OCI-LY3 (cell line): Measurements from ENCODE around the gene AKAP8L.

Experiments used
- CTCF ChIP-seq: fragments of 200-600, 300-600 bp; sonication (generic); IDR thresholded peaks from 2 replicates; pipeline ENCODE4 v1.5.1; 2014; ENCODE audit warnings: antibody characterized with exemption, low read length, low read depth
- EZH2phosphoT487 ChIP-seq: fragments of 200-600 bp; shearing (Covaris generic); IDR thresholded peaks from 2 replicates; pipeline ENCODE4 v1.6.1; 2018; ENCODE audit warnings: antibody characterized with exemption, mixed run types, low read depth

GRCh38 chr19:15426485-15427349, 7.9 kb upstream of the AKAP8L start:
- TF ChIP-seq CTCF = no peak
- TF ChIP-seq EZH2phosphoT487 = no peak
